ENCODE data around the gene RCC1.
A peak's percentile ranks its signal among the peaks of the same experiment; 100 is the strongest.
"Not testable (repeated sequence)": the region's sequence is repeated elsewhere in the genome, so short reads cannot be mapped to it uniquely, and the experiment has no call there.

The RCC1 gene

GRCh38 chr1:28540651-28541050, 34.8 kb downstream of the RCC1 start:
- DNase-seq (ENCODE audit: insufficient read length, low spot score) (no peak), FAIRE-seq (no peak)

- not testable (repeated sequence) for FAIRE-seq; DNase-seq (ENCODE audit: insufficient read length, low spot score)
Measured at GRCh38 chr1:28541414-28542015, 35.7 kb downstream of the RCC1 start.

GRCh38 chr1:28545246-28545628, 39.4 kb downstream of the RCC1 start:
- DNase-seq (ENCODE audit: insufficient read length, low spot score) (no peak), FAIRE-seq (no peak)

- no peak for FAIRE-seq
- DNase-seq (ENCODE audit: insufficient read length, low spot score), result no peak
Measured at GRCh38 chr1:28548318-28548717, 42.5 kb downstream of the RCC1 start.

GRCh38 chr1:28551381-28551780, 45.5 kb downstream of the RCC1 start:
- no peak for FAIRE-seq
- DNase-seq (ENCODE audit: insufficient read length, low spot score), result no peak

GRCh38 chr1:28552758-28553663, 47.2 kb downstream of the RCC1 start, which contains the start of gene TRNAU1AP:
TSS of gene TRNAU1AP (plus strand) at chr1:28553085. CDS start at chr1:28553111, 26 bp downstream.
- peak; percentile 86 for DNase-seq (ENCODE audit: insufficient read length, low spot score)
- peak; percentile 92 for FAIRE-seq

- FAIRE-seq (no peak), DNase-seq (ENCODE audit: insufficient read length, low spot score) (no peak)
Measured at GRCh38 chr1:28560886-28561285, 55.0 kb downstream of the RCC1 start.

GRCh38 chr1:28564310-28564709, 58.5 kb downstream of the RCC1 start:
- no peak for DNase-seq (ENCODE audit: insufficient read length, low spot score)
- no peak for FAIRE-seq

- FAIRE-seq, result no peak
- no peak for DNase-seq (ENCODE audit: insufficient read length, low spot score)
Measured at GRCh38 chr1:28565040-28565439, 59.2 kb downstream of the RCC1 start.

GRCh38 chr1:28565726-28566125, 59.9 kb downstream of the RCC1 start:
- FAIRE-seq, result no peak

GRCh38 chr1:28566931-28567330, 61.1 kb downstream of the RCC1 start:
- DNase-seq (ENCODE audit: insufficient read length, low spot score) (no peak), FAIRE-seq (no peak)

More at GRCh38 chr1:28565726-28566125, 59.9 kb downstream of the RCC1 start:
- no peak for DNase-seq (ENCODE audit: insufficient read length, low spot score)

- DNase-seq (ENCODE audit: insufficient read length, low spot score) (no peak), FAIRE-seq (no peak)
Measured at GRCh38 chr1:28571911-28572310, 66.1 kb downstream of the RCC1 start.

- not testable (repeated sequence) for DNase-seq (ENCODE audit: insufficient read length, low spot score); FAIRE-seq
Measured at GRCh38 chr1:28572891-28573290, 67.0 kb downstream of the RCC1 start.

GRCh38 chr1:28573564-28573963, 67.7 kb downstream of the RCC1 start:
- FAIRE-seq, result no peak
- no peak for DNase-seq (ENCODE audit: insufficient read length, low spot score)

- no peak for FAIRE-seq
- DNase-seq (ENCODE audit: insufficient read length, low spot score), result no peak
Measured at GRCh38 chr1:28577052-28577678, 71.3 kb downstream of the RCC1 start.

- FAIRE-seq, result no peak
- no peak for DNase-seq (ENCODE audit: insufficient read length, low spot score)
Measured at GRCh38 chr1:28577738-28578536, 72.1 kb downstream of the RCC1 start.

- FAIRE-seq, result no peak
Measured at GRCh38 chr1:28578696-28579218, 72.9 kb downstream of the RCC1 start.

GRCh38 chr1:28579401-28579800, 73.6 kb downstream of the RCC1 start:
- DNase-seq (ENCODE audit: insufficient read length, low spot score), result no peak
- FAIRE-seq, result no peak

More at GRCh38 chr1:28578696-28579218, 72.9 kb downstream of the RCC1 start:
- DNase-seq (ENCODE audit: insufficient read length, low spot score), result no peak

GRCh38 chr1:28580722-28581530, 75.1 kb downstream of the RCC1 start:
- FAIRE-seq (no peak), DNase-seq (ENCODE audit: insufficient read length, low spot score) (no peak)

Measured in GM19239 (cell line).